Activated CD4-positive, alpha-beta T cell treated with anti-CD3 and anti-CD28 coated beads for 36 hours (primary cell): ENCODE data around the gene SMPD2. TPM values are rescaled to one million over a fixed set of nuclear protein-coding genes. Genes with fewer than 3 reads are reported as not detected.

Experiments
- ATAC-seq: fragments of 200-7000 bp; cut with Tn5 transposase; one replicate; pipeline ENCODE4 v1.10.0; 2021; ENCODE audit warnings: mild to moderate bottlenecking, moderate library complexity
- CTCF ChIA-PET: fragments of 350-600 bp; sonication (Branson Sonifier 250); formaldehyde crosslinking; loops from one replicate; lab custom pipeline; 2021; ENCODE audit warnings: antibody characterized with exemption; lab: Charles Lee
- POLR2A ChIA-PET: fragments of 350-600 bp; sonication (Branson Sonifier 250); formaldehyde crosslinking; loops from one replicate; lab custom pipeline; 2021; ENCODE audit warnings: antibody characterized with exemption, inconsistent platforms; lab: Charles Lee
- DNase-seq: peaks from one replicate; pipeline ENCODE4 v3.0.0-alpha.2; 2020
- H3K27ac Mint-ChIP-seq: one replicate; pipeline ENCODE4 v1.8.0; 2021; ENCODE audit warnings: mixed read lengths
- H3K27me3 Mint-ChIP-seq: one replicate; pipeline ENCODE4 v1.8.0; 2021; ENCODE audit warnings: mixed read lengths
- H3K36me3 Mint-ChIP-seq: one replicate; pipeline ENCODE4 v1.8.0; 2021; ENCODE audit warnings: low read depth, mixed read lengths
- H3K4me1 Mint-ChIP-seq: one replicate; pipeline ENCODE4 v1.8.0; 2021; ENCODE audit warnings: mixed read lengths
- H3K4me3 Mint-ChIP-seq: one replicate; pipeline ENCODE4 v1.8.0; 2021; ENCODE audit warnings: mild to moderate bottlenecking, moderate library complexity, mixed read lengths
- H3K9me3 Mint-ChIP-seq: one replicate; pipeline ENCODE4 v1.8.0; 2021; ENCODE audit warnings: low read depth, mixed read lengths
- intact Hi-C, 2 experiments: fragments of 100-400 bp; cut with DNase I in 1 of 2; cut with micrococcal nuclease in 1 of 2; formaldehyde crosslinking; loops; one replicate each; pipeline versions ENCODE4 v1.14.2 to v1.15.1; 2022 to 2024; cut with DNase I, micrococcal nuclease
- total RNA-seq, 2 experiments: library from RNA; stranded (reverse); gene quantifications; one replicate each; pipeline ENCODE4 v1.2.3, GENCODE V29; 2021

SMPD2 gene
- total RNA-seq, 2 experiments from 2014 or later: 7.5 to 9.5 TPM

DNA sequence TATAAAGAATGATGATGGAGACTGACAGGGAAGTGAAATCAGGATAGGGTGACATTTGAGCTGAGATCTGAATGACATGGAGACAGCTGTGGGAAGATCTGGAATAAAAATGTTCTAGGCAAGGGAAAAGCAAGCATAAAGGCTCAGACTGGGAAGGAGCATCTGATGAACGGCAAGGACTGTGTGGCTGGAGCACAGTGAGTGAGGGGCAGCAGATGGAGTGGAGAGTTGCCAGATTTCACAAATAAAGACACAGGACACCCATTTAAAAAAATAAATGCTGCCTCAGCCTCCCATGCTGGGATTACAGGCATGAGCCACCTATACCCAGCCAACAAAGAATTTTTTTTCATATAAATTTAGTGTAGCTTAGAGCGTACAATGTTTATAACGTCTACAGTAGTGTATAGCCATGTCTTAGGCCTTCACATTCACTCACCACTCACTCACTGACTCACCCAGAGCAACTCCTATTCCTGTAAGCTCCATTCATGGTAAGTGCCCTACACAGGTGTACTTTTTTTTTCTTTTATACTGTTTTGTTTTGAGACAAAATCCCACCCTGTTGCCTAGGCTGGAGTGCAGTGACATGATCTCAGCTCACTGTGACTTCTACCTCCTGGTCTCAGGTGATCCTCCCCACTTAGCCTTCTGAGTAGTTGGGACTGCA lies 44.9 kb downstream of the SMPD2 start:
- H3K9me3 Mint-ChIP-seq: no peaks in the 10 kb centered on the region
- H3K4me1 Mint-ChIP-seq: peaks cover 26% of the 10 kb centered on the region
- DNase-seq: no peak
- ChIA-PET CTCF (interaction anchor here (1.0 kb wide), 1 partner anchor 25 kb away, joined by 4 read pairs; no protein-coding TSS in a partner anchor), POLR2A (interaction anchor here (0.7 kb wide), 1 partner anchor 112 kb away, joined by 3 read pairs; no protein-coding TSS in a partner anchor)
- intact Hi-C loops: loop anchor here in 1 of 2 experiments (10.0 kb wide), 2 partner anchors 1329 to 1389 kb away; partner anchors contain the start of genes AMD1 and CDK19
- ATAC-seq: no peak
- no peak overlapping the region for H3K4me3 Mint-ChIP-seq
- H3K27me3 Mint-ChIP-seq: no peaks in the 10 kb centered on the region
- H3K27ac Mint-ChIP-seq: no peak overlapping the region
- peaks cover 21% of the 10 kb centered on the region for H3K36me3 Mint-ChIP-seq

DNA sequence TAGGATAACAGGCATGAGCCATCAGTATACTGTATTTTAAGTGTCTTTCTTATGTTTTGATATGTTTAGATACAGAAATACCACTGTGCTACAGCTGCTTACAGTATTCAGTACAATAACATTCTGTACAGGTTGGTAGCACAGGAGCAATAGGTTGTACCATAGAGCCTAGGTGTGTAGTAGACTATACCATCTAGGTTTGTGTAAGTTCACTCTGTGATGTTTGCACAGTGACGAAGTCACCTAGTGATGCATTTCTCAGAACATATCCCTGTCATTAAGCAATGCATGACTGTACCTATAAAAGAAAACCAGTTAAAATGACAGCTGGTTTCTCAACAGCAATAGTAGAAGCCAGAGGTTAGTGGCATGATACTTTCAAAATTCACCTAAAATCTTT lies 45.5 kb downstream of the SMPD2 start:
- ChIA-PET POLR2A (interaction anchor here (0.7 kb wide), 1 partner anchor 113 kb away, joined by 3 read pairs; no protein-coding TSS in a partner anchor), CTCF (interaction anchor here (1.0 to 1.2 kb wide), 2 partner anchors 13 to 26 kb away, joined by 3 to 4 read pairs; no protein-coding TSS in a partner anchor)
- DNase-seq: no peak
- peak; percentile 24 for ATAC-seq
- no peaks in the 10 kb centered on the region for H3K27me3 Mint-ChIP-seq
- H3K36me3 Mint-ChIP-seq: peaks cover 14% of the 10 kb centered on the region
- no peak overlapping the region for H3K27ac Mint-ChIP-seq
- intact Hi-C loops: loop anchor here in 1 of 2 experiments (10.0 kb wide), 2 partner anchors 1329 to 1389 kb away; partner anchors contain the start of genes AMD1 and CDK19
- no peak overlapping the region for H3K4me3 Mint-ChIP-seq
- no peaks in the 10 kb centered on the region for H3K9me3 Mint-ChIP-seq
- peaks cover 24% of the 10 kb centered on the region for H3K4me1 Mint-ChIP-seq

DNA sequence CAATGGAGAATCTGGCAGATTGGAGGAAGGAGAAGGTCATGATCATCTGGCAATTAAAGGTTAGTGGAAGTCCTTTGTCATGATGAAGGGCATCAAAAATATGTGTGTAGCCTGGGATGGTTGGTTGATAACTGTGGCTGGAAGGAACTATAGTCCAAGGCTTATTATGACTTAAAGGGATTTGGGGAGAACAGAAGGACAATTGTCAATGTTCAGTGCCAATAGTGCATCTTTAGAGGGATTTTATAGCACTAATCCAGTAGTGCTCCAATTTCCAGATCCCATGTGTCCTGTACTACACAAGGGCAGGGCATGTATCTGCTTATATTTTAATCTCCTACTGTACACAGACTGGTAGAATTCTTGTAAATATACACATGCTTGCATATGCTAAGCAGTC lies 47.5 kb downstream of the SMPD2 start:
- POLR2A ChIA-PET: no interaction called here

DNA sequence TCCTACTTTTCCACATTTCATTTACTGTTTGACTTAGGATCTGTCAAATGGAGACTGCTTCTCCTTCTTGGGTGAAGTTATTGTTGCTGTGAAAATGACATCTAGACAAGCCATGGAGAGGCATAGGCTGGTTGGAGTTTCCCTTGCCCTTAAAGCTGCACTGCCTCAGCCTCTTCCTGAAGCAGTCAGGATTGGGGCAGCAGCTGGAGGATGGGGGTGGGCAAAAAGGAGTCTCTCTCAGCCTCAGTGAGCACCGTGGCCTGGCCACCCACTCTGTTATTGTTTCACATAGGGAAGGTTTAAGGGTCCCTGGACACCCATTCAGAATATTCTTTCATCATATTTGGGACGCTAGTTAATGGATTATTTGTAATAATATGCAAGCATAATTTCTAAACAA lies 50.2 kb downstream of the SMPD2 start:
- DNase-seq (no peak), ATAC-seq (no peak)
- intact Hi-C loops: no loop called here
- ChIA-PET POLR2A (interaction anchor here (0.7 kb wide), 1 partner anchor 21 kb away, joined by 3 read pairs; no protein-coding TSS in a partner anchor), CTCF (interaction anchor here (0.7 to 1.5 kb wide), 3 partner anchors 8 to 302 kb away, joined by 3 to 5 read pairs (median 4); no protein-coding TSS in a partner anchor)
- H3K27me3 Mint-ChIP-seq: no peaks in the 10 kb centered on the region
- no peaks in the 10 kb centered on the region for H3K9me3 Mint-ChIP-seq
- peaks cover 24% of the 10 kb centered on the region for H3K4me1 Mint-ChIP-seq
- H3K36me3 Mint-ChIP-seq: no peaks in the 10 kb centered on the region
- H3K4me3 Mint-ChIP-seq: no peak overlapping the region
- H3K27ac Mint-ChIP-seq: peak overlapping the region; percentile 66

More for the DNA sequence above, 47.5 kb downstream of the SMPD2 start:
- no peak for DNase-seq
- CTCF ChIA-PET: no interaction called here
- Mint-ChIP-seq H3K4me1 (peaks cover 24% of the 10 kb centered on the region), H3K27ac (no peak overlapping the region), H3K36me3 (no peaks in the 10 kb centered on the region), H3K27me3 (no peaks in the 10 kb centered on the region), H3K9me3 (no peaks in the 10 kb centered on the region), H3K4me3 (no peak overlapping the region)
- no peak for ATAC-seq
- intact Hi-C loops: loop anchor here in 1 of 2 experiments (10.0 kb wide), 2 partner anchors 1327 to 1387 kb away; partner anchors contain the start of genes AMD1 and CDK19

DNA sequence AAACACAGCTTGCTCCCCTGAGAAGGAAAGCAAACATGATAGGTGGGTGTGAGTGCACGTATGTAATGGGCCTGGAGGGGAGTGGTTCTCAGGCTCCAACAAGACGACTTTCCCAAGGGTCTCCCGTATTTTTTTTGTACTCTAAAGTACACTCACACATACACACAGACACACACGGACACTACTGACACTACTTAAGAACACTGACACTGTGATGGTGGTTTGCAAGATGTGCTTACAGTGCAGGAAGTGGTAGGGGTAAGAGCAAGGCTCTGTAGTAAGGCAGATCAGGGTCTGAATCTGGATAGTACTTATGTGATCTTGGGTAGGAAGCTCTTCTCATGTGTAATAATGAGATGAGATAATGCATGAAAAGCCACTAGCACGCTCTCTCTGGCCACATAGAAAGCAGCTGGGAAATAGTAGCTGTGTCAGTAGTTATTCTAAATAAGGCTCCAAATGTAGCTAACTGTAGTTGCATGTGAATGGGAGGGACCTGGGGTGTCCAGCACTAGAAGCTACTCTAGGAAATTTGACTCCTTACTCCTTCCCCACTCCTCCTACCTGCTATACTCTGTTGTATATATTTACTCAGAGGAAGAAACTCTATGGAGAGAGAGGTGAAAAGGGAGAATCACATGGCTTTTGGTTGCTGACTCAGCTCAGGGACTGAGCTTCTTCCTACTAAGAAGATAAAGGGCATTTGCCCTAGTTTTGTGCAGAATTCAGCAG lies 50.8 kb downstream of the SMPD2 start:
- CTCF ChIA-PET: interaction anchor here (0.5 to 1.5 kb wide), 8 partner anchors 9 to 558 kb away, joined by 3 to 5 read pairs (median 3); no protein-coding TSS in a partner anchor
- H3K9me3 Mint-ChIP-seq: no peaks in the 10 kb centered on the region
- peak; percentile 96 for ATAC-seq

More for the DNA sequence above, 50.8 kb downstream of the SMPD2 start:
- Mint-ChIP-seq H3K4me1 (peaks cover 21% of the 10 kb centered on the region), H3K4me3 (no peak overlapping the region), H3K27me3 (no peaks in the 10 kb centered on the region), H3K36me3 (no peaks in the 10 kb centered on the region), H3K27ac (peak overlapping the region; percentile 66)
- intact Hi-C loops: no loop called here
- peak; percentile 26 for DNase-seq
- POLR2A ChIA-PET: interaction anchor here (0.6 to 0.8 kb wide), 2 partner anchors 11 to 107 kb away, joined by 3 to 5 read pairs; no protein-coding TSS in a partner anchor

Other genes with a start within 250 kb of the SMPD2 start
- gene CD164, start 58.3 kb upstream of the SMPD2 start, total RNA-seq: 100 to 1,000 TPM; 209 to 215 TPM
- gene PPIL6, start 96 bp upstream of the SMPD2 start, total RNA-seq: under 1 TPM in 1 of 2 experiments, not detected in 1; 0.09 TPM
- gene MICAL1, start 15.0 kb downstream of the SMPD2 start, total RNA-seq: 10 to 100 TPM; 25.1 to 26.3 TPM
- 10 to 100 TPM; 12.0 to 14.7 TPM for gene ZBTB24, start 42.5 kb downstream of the SMPD2 start, total RNA-seq